Activated CD4-positive, alpha-beta T cell treated with anti-CD3 and anti-CD28 coated beads for 48 hours (primary cell): ENCODE measurements around the gene SLC35B2.

ENCODE experiments used
- DNase-seq: peaks from one replicate; pipeline ENCODE4 v3.0.0-alpha.2; 2020

Gene SLC35B2

GRCh38 chr6:44285552-44286284 lies 28.4 kb upstream of the SLC35B2 start:
- DNase-seq, result no peak

- DNase-seq, result no peak
Observed at GRCh38 chr6:44284867-44285266, 27.5 kb upstream of the SLC35B2 start.

- no peak for DNase-seq
Observed at GRCh38 chr6:44284121-44284520, 26.8 kb upstream of the SLC35B2 start.

GRCh38 chr6:44278774-44279697 lies 21.7 kb upstream of the SLC35B2 start:
- DNase-seq, result no peak

GRCh38 chr6:44278315-44278714 lies 21.0 kb upstream of the SLC35B2 start:
- DNase-seq, result no peak

- no peak for DNase-seq
Observed at GRCh38 chr6:44277763-44278162, 20.4 kb upstream of the SLC35B2 start.

GRCh38 chr6:44276667-44277640 lies 19.6 kb upstream of the SLC35B2 start:
- DNase-seq, result no peak

- peak; percentile 45 for DNase-seq
Observed at GRCh38 chr6:44275749-44276648, 18.7 kb upstream of the SLC35B2 start.

GRCh38 chr6:44275271-44275748 lies 18.0 kb upstream of the SLC35B2 start:
- DNase-seq, result no peak

GRCh38 chr6:44273617-44274016 lies 16.3 kb upstream of the SLC35B2 start:
- no peak for DNase-seq

GRCh38 chr6:44272999-44273566 lies 15.8 kb upstream of the SLC35B2 start:
- no peak for DNase-seq

GRCh38 chr6:44272529-44272928 lies 15.2 kb upstream of the SLC35B2 start:
- DNase-seq, result no peak

GRCh38 chr6:44271914-44272313 lies 14.6 kb upstream of the SLC35B2 start:
- no peak for DNase-seq

- DNase-seq, result no peak
Observed at GRCh38 chr6:44271406-44271723, 14.0 kb upstream of the SLC35B2 start.

GRCh38 chr6:44270526-44271405 lies 13.4 kb upstream of the SLC35B2 start:
- DNase-seq, result no peak

- DNase-seq, result no peak
Observed at GRCh38 chr6:44269921-44270525, 12.7 kb upstream of the SLC35B2 start, which contains the start of gene TMEM151B. TSS of gene TMEM151B (plus strand) at chr6:44270450. CDS start at chr6:44270743, 293 bp downstream.

- no peak for DNase-seq
Observed at GRCh38 chr6:44269178-44269920, 12.0 kb upstream of the SLC35B2 start.

- peak; percentile 71 for DNase-seq
Observed at GRCh38 chr6:44268095-44268628, 10.8 kb upstream of the SLC35B2 start.

- no peak for DNase-seq
Observed at GRCh38 chr6:44267252-44267651, 9.9 kb upstream of the SLC35B2 start.
